GM18520 (cell line): ENCODE measurements around the gene L3MBTL2.
"Not testable (repeated sequence)": the region's sequence is repeated elsewhere in the genome, so short reads cannot be mapped to it uniquely, and the experiment has no call there.

Experiments used
- ATAC-seq: cut with Tn5 transposase; IDR thresholded peaks from one replicate; pipeline ENCODE4 v1.9.1; 2021; ENCODE audit not compliant: unreplicated experiment

L3MBTL2 gene

DNA sequence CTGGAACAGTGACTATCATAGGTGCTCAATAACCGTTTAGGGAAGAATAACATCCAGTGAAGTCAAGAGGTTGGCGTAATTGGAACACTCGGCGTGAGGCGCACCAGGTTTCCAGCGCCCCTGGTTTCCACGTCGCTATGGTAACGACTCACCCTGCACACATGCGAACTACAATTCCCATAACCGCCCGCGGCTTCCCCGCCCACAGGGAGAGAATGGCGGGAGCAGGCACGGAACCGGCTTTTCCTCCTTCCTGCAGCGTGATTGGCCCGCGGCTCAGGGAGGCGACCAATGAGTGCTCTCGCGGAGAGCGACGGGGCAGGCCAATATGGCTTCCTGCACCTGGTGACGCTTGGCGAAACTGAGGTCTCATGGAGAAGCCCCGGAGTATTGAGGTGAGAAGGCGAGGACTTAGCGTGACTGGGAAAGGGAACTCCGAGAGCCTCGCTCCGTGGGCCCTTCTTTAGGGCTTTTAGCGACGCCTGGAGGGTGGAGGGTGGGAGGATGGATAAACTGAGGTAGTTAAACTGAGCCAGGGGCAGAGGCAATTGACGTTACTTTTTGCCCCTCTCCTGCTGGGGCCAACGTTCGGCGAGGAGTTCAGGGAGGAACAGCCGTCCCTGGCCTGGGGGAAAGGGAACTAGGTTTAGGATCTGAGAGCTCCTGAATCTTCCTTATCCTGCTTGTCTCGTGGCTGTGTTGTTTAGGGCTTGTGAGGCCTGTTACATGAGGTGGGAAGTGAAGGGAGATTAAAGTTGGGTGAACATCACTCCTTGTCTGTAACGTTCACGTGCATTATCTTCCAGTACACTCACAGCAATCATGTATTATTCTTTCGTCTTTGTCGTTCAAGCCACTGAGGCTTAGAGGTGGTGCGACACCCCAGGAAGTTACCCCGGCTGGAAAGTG is at the start of gene L3MBTL2:
Gene L3MBTL2, plus strand, starts transcription at position 321 of the 909 bp plus-strand sequence. Its CDS starts 51 bp downstream, at position 372.
- peak; percentile 98 for ATAC-seq

DNA sequence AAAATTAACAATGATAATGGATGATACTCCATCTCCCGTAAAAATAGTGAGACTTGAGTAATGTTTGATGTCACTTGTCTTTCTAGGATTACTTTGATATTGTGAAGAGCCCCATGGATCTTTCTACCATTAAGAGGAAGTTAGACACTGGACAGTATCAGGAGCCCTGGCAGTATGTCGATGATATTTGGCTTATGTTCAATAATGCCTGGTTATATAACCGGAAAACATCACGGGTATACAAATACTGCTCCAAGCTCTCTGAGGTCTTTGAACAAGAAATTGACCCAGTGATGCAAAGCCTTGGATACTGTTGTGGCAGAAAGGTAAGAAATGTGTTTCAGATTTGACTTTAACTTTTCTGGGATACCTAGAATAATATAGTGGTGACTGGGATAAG is 48.0 kb upstream of the L3MBTL2 start:
- no peak for ATAC-seq

DNA sequence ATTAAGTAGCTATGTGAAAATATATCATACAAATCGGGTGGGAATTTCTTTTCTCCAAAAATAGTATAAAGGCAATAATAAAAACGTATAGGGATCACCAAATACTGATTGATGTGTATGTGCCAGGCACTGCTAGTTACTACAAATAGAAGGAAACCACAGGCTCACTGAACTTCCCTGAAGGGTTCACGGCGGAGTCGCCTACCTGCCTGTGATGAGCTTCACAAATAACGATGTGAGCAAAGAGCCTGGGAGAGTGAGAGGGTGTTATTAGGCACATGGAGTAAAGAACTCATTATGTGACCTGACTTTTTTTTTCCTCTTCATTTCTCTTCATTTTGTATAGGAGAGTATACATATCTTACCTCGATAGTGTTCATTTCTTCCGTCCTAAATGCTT is 36.0 kb upstream of the L3MBTL2 start:
- no peak for ATAC-seq

DNA sequence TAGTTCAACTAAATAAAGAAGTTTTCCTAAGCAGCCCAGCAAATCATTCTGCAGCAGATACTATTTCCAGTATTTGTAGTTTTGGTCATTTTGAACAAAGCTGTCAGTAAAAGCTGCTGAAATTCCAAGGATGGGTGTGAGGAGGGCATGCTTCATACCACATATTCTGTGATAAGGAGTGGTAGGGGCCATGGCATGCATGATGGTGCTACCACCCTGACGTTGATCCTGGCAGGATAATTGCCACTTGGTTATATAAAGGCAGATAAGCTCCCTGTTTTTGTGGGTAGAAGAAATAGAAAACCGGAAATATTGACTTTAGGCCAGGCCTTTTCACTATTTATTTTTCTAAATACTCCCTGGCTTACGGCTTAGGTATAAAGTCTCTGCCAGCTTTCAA is 33.1 kb upstream of the L3MBTL2 start:
- no peak for ATAC-seq

DNA sequence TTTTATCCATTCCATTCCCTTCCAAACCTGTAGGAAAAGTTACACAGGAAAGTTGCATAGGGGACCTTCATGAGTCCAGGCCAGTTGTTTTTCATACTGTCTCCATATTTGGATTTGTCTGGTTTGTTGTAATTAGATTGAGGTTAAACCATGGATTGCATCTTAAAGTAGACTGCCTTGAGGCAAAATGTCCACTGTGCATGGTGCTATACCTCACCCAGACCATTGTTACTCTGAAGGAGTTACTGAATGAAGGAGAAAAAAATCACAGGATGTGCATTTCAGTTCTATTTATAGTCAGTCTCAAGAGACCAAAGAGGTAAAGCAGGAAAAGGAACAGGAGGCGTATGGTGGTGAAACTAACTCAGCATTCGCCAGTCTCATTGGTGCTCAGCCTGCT is 29.6 kb upstream of the L3MBTL2 start:
- no peak for ATAC-seq

DNA sequence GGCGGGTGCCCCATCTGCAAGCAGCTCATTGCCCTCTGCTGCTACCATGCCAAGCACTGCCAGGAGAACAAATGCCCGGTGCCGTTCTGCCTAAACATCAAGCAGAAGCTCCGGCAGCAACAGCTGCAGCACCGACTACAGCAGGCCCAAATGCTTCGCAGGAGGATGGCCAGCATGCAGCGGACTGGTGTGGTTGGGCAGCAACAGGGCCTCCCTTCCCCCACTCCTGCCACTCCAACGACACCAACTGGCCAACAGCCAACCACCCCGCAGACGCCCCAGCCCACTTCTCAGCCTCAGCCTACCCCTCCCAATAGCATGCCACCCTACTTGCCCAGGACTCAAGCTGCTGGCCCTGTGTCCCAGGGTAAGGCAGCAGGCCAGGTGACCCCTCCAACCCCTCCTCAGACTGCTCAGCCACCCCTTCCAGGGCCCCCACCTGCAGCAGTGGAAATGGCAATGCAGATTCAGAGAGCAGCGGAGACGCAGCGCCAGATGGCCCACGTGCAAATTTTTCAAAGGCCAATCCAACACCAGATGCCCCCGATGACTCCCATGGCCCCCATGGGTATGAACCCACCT is 28.0 kb upstream of the L3MBTL2 start:
- ATAC-seq: no peak

DNA sequence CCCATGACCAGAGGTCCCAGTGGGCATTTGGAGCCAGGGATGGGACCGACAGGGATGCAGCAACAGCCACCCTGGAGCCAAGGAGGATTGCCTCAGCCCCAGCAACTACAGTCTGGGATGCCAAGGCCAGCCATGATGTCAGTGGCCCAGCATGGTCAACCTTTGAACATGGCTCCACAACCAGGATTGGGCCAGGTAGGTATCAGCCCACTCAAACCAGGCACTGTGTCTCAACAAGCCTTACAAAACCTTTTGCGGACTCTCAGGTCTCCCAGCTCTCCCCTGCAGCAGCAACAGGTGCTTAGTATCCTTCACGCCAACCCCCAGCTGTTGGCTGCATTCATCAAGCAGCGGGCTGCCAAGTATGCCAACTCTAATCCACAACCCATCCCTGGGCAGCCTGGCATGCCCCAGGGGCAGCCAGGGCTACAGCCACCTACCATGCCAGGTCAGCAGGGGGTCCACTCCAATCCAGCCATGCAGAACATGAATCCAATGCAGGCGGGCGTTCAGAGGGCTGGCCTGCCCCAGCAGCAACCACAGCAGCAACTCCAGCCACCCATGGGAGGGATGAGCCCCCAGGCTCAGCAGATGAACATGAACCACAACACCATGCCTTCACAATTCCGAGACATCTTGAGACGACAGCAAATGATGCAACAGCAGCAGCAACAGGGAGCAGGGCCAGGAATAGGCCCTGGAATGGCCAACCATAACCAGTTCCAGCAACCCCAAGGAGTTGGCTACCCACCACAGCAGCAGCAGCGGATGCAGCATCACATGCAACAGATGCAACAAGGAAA is 27.3 kb upstream of the L3MBTL2 start:
- ATAC-seq: no peak

DNA sequence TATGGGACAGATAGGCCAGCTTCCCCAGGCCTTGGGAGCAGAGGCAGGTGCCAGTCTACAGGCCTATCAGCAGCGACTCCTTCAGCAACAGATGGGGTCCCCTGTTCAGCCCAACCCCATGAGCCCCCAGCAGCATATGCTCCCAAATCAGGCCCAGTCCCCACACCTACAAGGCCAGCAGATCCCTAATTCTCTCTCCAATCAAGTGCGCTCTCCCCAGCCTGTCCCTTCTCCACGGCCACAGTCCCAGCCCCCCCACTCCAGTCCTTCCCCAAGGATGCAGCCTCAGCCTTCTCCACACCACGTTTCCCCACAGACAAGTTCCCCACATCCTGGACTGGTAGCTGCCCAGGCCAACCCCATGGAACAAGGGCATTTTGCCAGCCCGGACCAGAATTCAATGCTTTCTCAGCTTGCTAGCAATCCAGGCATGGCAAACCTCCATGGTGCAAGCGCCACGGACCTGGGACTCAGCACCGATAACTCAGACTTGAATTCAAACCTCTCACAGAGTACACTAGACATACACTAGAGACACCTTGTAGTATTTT is 26.6 kb upstream of the L3MBTL2 start:
- no peak for ATAC-seq

DNA sequence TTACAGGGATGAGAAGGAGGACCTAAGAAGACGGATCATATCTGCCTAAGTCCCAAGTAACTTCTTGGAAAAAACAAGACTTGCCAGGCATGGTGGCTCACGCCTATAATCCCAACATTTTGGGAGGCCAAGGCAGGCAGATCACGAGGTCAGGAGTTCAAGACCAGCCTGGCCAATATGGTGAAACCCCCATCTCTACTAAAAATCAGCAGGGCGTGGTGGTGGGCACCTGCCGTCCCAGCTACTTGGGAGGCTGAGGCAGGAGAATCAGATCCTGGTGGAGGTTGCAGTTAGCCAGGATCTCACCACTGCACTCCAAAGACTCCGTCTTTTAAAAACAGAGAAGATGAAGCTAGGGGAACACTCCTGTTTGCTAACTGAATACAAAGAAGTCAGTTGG is 24.8 kb upstream of the L3MBTL2 start:
- ATAC-seq: not testable (repeated sequence)

DNA sequence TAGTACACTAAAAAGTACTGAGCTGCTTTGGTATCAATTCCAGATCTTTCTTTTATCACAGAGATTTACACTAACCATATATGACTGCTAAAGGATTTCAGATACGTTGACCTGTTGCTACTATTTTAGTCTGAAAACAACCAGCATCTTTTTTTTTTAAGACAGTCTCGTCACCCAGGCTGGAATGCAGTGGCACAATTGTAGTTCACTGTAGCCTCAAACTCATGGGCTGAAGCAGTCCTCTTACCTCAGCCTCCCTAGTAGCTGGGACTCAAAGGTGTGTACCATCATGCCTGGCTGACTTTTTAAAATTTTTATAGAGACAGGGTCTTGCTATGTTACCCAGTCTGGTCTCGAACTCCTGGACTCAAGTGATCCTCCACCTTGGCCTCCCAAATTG is 24.2 kb upstream of the L3MBTL2 start:
- ATAC-seq: no peak

DNA sequence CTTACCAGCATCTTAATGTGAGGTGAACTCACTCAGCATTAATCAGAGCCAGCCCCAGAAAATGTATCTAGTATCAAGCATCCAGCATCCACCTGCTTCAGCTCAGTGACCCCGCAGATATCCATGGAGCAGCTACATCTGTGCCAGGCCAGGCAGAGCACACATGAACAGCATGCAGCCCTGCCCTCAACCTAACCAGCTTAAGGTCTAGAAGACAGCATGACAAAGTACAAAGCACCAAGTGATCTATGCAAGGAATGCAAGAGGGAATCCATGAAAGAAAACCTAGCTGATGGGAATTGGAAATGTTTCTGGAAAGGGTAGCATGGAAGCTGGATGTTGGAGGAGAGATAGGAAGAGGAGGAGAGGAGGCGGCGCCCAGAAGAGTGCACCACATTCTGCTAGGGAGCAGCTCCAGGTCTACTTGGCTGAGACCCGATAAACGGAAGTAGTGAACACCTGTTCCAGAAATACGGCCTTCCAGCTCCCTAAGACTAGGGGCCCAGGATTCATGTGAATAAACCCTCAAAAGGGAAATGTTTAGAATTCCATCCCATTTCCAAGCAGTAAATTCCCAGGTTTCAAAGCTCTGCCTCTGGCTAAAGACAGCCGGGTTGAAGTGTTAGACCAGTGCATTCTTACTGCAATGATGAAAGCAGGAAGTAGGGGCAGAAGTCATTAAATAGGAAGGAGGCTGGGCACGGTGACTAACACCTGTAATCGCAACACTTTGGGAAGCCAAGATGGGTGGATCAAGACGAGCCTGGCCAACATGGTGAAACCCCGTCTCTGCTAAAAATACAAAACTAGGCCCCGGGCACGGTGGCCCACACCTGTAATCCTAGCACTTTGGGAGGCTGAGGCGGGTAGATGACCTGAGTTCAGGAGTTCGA is 23.5 kb upstream of the L3MBTL2 start:
- no peak for ATAC-seq

DNA sequence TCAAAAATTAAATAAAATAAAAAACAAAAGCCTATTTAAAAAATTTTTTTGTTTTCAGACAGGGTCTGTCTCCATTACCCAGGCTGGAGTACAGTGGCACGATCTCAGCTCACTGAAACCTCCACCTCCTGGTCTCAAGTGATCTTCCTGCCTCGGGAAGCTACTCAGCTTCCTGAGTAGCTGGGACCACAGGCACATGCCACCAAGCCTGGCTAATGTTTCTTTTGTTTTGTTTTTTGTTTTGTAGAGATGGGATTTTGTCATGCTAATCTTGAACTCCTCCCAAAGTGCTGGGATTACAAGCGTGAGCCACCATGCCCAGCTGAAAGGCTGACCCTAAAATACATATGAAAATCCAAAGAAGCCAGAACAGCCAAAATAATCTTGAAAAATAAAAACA is 20.4 kb upstream of the L3MBTL2 start:
- no peak for ATAC-seq

DNA sequence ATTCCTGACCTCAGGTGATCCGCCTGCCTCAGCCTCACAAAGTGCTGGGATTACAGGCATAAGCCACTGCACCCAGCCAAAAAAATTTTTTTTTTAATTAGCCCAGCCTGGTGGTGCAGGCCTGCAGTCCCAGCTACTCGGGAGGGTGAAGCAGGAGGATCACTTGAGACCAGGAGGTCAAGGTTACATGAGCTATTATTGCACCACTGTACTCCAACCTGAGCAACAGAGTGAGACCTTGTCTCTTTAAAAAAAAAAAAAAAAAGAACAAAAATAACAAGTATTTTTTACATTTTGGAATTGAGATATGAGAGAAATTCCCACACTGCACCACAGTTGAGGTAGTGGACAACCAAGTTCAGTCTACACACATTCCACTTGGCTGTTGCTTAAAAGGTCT is 13.6 kb upstream of the L3MBTL2 start:
- ATAC-seq: no peak

DNA sequence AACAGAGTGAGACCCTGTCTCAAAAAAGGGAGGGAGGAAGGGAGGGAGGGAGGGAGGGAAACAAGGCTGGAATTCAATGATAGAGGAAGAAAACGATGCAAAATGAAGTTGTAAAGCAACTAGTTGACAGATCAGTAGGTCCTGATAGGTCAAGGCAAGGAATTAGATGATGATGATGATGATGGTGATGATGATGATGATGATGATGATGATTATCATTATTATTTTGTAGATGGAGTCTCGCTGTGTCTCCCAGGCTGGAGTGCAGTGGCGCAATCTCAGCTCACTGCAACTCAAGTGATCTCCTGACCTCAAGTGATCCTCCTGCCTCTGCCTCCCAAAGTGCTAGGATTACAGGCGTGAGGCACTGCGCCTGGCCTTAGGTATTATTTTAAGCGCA is 11.3 kb upstream of the L3MBTL2 start:
- ATAC-seq: no peak

DNA sequence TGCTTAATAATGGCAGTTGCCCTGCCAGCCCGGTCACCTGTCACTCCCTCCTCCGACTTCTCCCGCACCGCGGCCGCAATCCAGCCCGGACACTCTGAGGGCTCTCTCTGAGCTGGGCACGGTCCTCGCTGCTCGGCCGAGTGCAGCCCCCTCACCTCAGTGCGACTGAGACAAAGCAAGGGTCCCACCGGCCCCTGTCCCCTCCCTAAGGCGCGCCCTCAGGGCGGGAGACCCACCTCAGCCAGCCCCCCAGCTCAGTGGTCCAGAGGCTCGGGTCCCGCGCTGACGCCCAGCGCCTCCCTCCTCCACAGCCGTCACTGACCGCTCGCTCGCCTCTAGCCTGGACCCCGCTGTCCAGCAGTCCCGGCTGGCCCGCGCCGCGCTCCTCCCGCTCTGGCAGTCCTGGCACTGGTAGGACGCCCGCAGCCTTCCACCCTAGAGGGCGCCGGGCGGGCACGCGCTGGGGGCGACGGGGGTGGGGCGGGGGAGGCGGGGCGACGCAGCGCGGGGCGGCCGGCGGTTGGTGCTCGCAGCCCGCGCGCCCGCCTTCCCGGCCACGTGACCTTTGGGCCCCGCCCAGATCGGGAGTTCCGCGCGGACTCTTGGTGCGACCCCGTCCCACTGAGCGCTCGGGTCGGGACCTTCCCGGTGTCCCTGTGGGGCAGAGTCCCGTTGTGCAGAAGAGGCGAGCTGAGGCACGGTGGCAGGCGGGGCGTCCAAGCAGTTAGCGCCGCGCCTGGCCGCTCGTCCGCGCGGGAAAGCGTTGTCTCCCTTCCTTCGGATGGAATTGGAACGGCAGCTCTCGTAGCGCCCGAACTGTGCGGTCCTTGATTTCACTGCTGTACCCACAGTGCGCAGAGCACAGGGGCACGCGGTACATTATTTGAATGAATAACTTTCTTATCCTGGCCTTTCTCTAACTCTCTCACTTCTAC is 7.8 kb upstream of the L3MBTL2 start:
- ATAC-seq: peak; percentile 82

DNA sequence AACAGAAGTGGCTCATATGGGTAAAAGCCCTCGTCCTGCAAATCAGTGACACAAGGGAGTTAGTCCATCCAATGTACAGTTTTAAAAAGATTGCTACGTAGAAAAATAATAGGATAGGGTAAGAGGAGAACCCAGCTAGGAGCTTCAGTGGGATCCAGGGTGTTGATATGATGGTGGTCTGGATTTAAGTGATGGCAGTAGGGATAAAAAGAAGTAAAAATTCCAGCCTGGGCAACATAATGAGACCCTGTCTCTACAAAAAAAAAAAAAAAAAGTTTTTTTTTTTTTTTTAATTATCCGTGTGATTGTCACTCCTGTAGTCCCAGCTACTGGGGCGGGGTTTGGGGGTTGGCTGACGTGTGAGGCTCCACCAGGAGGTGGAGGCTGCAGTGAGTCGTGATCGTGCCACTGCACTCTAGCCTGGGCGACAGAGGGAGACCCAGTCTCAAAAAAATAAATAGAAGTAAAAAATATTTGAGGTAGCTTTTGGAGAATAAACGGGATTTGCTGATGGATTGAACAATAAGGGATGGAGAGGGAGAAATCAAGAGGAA is 7.0 kb upstream of the L3MBTL2 start:
- ATAC-seq: no peak

DNA sequence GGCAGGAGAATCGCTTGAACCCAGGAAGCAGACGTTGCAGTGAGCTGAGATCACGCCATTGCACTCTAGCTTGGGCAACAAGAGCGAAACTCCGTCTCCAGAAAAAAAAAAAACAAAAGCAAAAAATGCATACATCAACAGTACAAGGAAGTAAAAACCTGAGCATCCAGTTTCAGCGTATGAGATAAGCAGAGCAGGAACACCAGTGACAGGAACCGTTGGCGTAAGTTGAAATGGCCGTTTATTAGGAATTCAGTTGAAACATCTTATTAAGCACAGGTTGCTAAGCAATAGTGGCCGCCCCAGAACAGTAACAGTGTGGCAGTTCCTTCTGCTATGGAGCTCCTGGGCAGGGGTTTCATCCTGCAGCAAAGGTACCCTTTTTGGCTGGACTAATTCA is 4.0 kb upstream of the L3MBTL2 start:
- ATAC-seq: no peak

DNA sequence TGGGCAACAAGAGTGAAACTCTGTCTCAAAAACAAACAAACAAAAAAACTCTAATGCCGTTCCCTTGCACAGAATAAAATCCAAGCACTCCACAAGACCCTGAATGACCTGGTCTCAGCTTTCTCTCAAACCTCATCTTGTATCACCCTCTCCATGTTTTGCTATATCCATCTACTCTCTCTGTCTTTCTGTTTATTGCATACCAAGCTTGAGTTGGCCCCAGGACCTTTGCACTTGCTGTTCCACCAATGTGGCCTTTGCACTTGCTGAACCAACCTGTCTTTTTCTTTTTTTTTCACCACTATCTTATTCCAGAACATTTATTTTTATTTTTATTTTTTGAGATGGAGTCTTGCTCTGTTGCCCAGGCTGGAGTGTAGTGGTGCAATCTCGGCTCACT is 2.0 kb upstream of the L3MBTL2 start:
- no peak for ATAC-seq

DNA sequence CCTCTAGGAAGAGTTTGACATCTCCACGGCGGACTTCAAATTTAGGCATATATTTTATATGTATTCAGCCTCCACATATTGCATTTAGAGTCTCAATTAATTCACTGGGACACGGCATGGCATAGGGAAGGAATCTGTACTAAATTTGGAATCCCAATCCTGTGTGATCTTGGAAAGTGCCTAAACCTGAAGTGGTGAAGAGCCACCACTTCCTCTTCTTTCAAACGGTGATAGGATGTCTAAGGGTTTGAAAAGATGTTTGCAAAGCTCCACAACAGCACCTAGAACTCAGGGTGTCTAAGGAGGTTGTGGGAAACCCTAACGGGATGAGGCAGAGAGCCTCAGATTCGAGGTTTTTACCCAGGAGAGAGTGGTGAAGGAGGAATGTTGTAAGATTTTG is 1.0 kb upstream of the L3MBTL2 start:
- ATAC-seq: no peak
